ENCODE measurements around the gene SCAMP5. TPM values are rescaled to one million over a fixed set of nuclear protein-coding genes. Genes with fewer than 3 reads are reported as not detected.

Gene SCAMP5
- total RNA-seq, 1 donor from 2014 or later = 13.9 TPM

GRCh38 chr15:74994236-74994635 is 1.1 kb upstream of the SCAMP5 start:
- DNase-seq (ENCODE audit: low read depth) = no peak
- TF ChIP-seq CTCF (IDR thresholded peaks at IDR 0.05; ENCODE audit: insufficient read depth, low read length, poor library complexity, severe bottlenecking) = no peak
- Histone ChIP-seq H3K4me3 (ENCODE audit: low read depth, low read length) (no peak overlapping the region), H3K36me3 (ENCODE audit: control insufficient read depth, insufficient read depth, low read length) (no peaks in the 10 kb centered on the region), H3K27me3 (ENCODE audit: control insufficient read depth, insufficient read depth, low read length) (peaks cover 10% of the 10 kb centered on the region)

- TF ChIP-seq CTCF (IDR thresholded peaks at IDR 0.05; ENCODE audit: insufficient read depth, low read length, poor library complexity, severe bottlenecking) = no peak
- no peaks in the 10 kb centered on the region for H3K36me3 ChIP-seq (ENCODE audit: control insufficient read depth, insufficient read depth, low read length)
- H3K27me3 ChIP-seq (ENCODE audit: control insufficient read depth, insufficient read depth, low read length) = peaks cover 10% of the 10 kb centered on the region
- DNase-seq (ENCODE audit: low read depth) = no peak
- peak overlapping the region; percentile 26 for H3K4me3 ChIP-seq (ENCODE audit: low read depth, low read length)
Measured at GRCh38 chr15:74994685-74995084, 678 bp upstream of the SCAMP5 start.

GRCh38 chr15:74995779-74996765 is 709 bp downstream of the SCAMP5 start:
- H3K27me3 ChIP-seq (ENCODE audit: control insufficient read depth, insufficient read depth, low read length) = peaks cover 10% of the 10 kb centered on the region
- H3K4me3 ChIP-seq (ENCODE audit: low read depth, low read length) = peak overlapping the region; percentile 84
- no peak for TF ChIP-seq CTCF (IDR thresholded peaks at IDR 0.05; ENCODE audit: insufficient read depth, low read length, poor library complexity, severe bottlenecking)
- DNase-seq (ENCODE audit: low read depth) = no peak
- no peaks in the 10 kb centered on the region for H3K36me3 ChIP-seq (ENCODE audit: control insufficient read depth, insufficient read depth, low read length)

GRCh38 chr15:74997141-74997540 is 1.8 kb downstream of the SCAMP5 start:
- no peak for TF ChIP-seq CTCF (IDR thresholded peaks at IDR 0.05; ENCODE audit: insufficient read depth, low read length, poor library complexity, severe bottlenecking)
- H3K27me3 ChIP-seq (ENCODE audit: control insufficient read depth, insufficient read depth, low read length) = peaks cover 10% of the 10 kb centered on the region
- no peak overlapping the region for H3K4me3 ChIP-seq (ENCODE audit: low read depth, low read length)
- H3K36me3 ChIP-seq (ENCODE audit: control insufficient read depth, insufficient read depth, low read length) = no peaks in the 10 kb centered on the region
- DNase-seq (ENCODE audit: low read depth) = no peak

GRCh38 chr15:74997543-74997942 is 2.2 kb downstream of the SCAMP5 start:
- H3K27me3 ChIP-seq (ENCODE audit: control insufficient read depth, insufficient read depth, low read length) = peaks cover 10% of the 10 kb centered on the region
- H3K4me3 ChIP-seq (ENCODE audit: low read depth, low read length) = no peak overlapping the region
- TF ChIP-seq CTCF (IDR thresholded peaks at IDR 0.05; ENCODE audit: insufficient read depth, low read length, poor library complexity, severe bottlenecking) = no peak
- no peak for DNase-seq (ENCODE audit: low read depth)
- H3K36me3 ChIP-seq (ENCODE audit: control insufficient read depth, insufficient read depth, low read length) = no peaks in the 10 kb centered on the region
